Common myeloid progenitor, CD34-positive (primary cell): ENCODE data around the gene SFXN5.

ENCODE experiments used
- CTCF ChIA-PET: fragments of 350-600 bp; sonication (Branson Sonifier 250); formaldehyde crosslinking; loops from one replicate; lab custom pipeline; 2021; ENCODE audit warnings: antibody characterized with exemption; lab: Charles Lee
- POLR2A ChIA-PET: fragments of 350-600 bp; sonication (Branson Sonifier 250); formaldehyde crosslinking; loops from one replicate; lab custom pipeline; 2021; ENCODE audit warnings: antibody characterized with exemption; lab: Charles Lee
- DNase-seq, 3 donors: peaks; one replicate each; pipeline versions ENCODE4 v3.0.0 to v3.0.0-alpha.2; 2013
- H3K27ac ChIP-seq, 2 experiments: 1 replicate in 1 of 2; 2 replicates in 1 of 2; pipeline ENCODE4 v1.7.0; 2013; ENCODE audit warnings: inconsistent platforms in 2 of 2, low read length in 2 of 2, mild to moderate bottlenecking in 2 of 2, low read depth in 1 of 2, moderate library complexity in 1 of 2; ENCODE audit not compliant: severe bottlenecking in 2 of 2, insufficient read depth in 1 of 2, poor library complexity in 1 of 2
- H3K27me3 ChIP-seq, 5 experiments: replicated peaks in 2 of 5; 1 replicate in 3 of 5; 2 replicates in 2 of 5; pipeline versions ENCODE4 v1.6.1 to v1.7.0; 2013; ENCODE audit warnings: low read length in 4 of 5, mild to moderate bottlenecking in 2 of 5, moderate library complexity in 2 of 5, inconsistent platforms in 1 of 5; ENCODE audit not compliant: insufficient read depth in 5 of 5, control insufficient read depth in 4 of 5
- H3K36me3 ChIP-seq, 4 experiments: 1 replicate in 2 of 4; 2 replicates in 2 of 4; pipeline versions ENCODE4 v1.6.1 to v1.7.0; 2013; ENCODE audit warnings: low read length in 3 of 4, control low read depth in 1 of 4, mild to moderate bottlenecking in 1 of 4; ENCODE audit not compliant: control insufficient read depth in 4 of 4, insufficient read depth in 4 of 4
- H3K4me1 ChIP-seq, 4 experiments: 1 replicate in 3 of 4; 2 replicates in 1 of 4; pipeline versions ENCODE4 v1.6.1 to v1.7.1; 2013; ENCODE audit warnings: low read length in 3 of 4, mild to moderate bottlenecking in 3 of 4, control low read depth in 1 of 4, inconsistent platforms in 1 of 4, moderate library complexity in 1 of 4; ENCODE audit not compliant: control insufficient read depth in 4 of 4, insufficient read depth in 4 of 4; ENCODE audit errors: control extremely low read depth in 1 of 4
- H3K4me3 ChIP-seq, 7 experiments: 1 replicate in 4 of 7; 2 replicates in 3 of 7; pipeline versions ENCODE4 v1.5.1 to v1.7.0; 2013; ENCODE audit warnings: mild to moderate bottlenecking in 7 of 7, low read length in 6 of 7, moderate library complexity in 6 of 7, inconsistent platforms in 2 of 7, low read depth in 2 of 7, control low read depth in 1 of 7; ENCODE audit not compliant: insufficient read depth in 4 of 7, control insufficient read depth in 1 of 7; ENCODE audit errors: extremely low read depth in 1 of 7
- H3K9me3 ChIP-seq, 5 experiments: 1 replicate in 4 of 5; 2 replicates in 1 of 5; pipeline versions ENCODE4 v1.6.1 to v1.7.1; 2013; ENCODE audit warnings: low read length in 4 of 5, mild to moderate bottlenecking in 2 of 5, inconsistent platforms in 1 of 5, low read depth in 1 of 5, moderate library complexity in 1 of 5; ENCODE audit not compliant: control insufficient read depth in 4 of 5, insufficient read depth in 2 of 5; ENCODE audit errors: control extremely low read depth in 1 of 5
- WGBS: methylation state at CpG from one replicate; pipeline ENCODE4 v1.1.5; 2013; ENCODE audit not compliant: insufficient coverage; 5-methylcytosine and 5-hydroxymethylcytosine counted together

Gene SFXN5

DNA sequence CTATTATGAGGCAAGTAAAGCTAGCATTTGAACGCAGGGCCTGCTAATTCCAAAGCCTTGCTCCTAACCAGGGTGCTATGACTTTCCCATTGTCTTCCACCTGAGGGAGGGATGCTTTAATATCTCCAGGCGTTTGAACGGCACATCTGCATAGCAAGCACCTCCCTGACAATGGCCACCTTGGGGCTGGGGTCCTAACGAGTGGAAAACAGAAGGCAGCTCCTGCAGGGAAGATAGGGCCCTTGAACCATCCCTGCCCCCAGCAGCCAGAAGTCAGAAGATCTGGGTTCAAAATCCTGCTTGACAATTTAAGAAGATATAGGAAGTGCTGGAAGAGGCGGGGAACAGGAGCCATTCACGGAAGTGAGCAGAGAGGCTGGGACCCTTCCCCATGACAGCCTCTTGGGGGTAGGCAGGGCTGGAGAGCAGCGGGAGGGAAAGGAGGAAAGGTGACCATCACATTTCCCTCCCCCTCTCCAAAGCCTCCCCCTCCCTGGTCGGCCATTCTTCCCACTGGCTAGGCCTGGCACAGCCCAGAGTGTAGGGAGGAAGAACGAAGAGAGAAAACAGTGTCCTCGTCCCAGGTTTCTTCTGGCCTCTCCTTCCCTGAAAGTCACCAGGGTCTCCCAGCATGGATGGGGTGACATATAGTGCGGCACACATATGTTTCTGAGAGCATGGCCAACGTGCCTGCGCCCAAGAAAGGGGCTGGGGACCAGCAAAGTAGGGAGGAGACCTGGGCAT, 80.6 kb downstream of the SFXN5 start:
- Histone ChIP-seq H3K4me1 (no peaks in the 10 kb centered on the region), H3K9me3 (no peaks in the 10 kb centered on the region), H3K27ac (no peak overlapping the region), H3K27me3 (no peaks in the 10 kb centered on the region), H3K4me3 (no peak overlapping the region), H3K36me3 (peaks cover 0 to 9% (median 5%) of the 10 kb centered on the region in 4 experiments)
- 98% methylated on average over 9 of the region's 13 CpGs for WGBS
- ChIA-PET CTCF (interaction anchor here (1.1 to 3.2 kb wide), 5 partner anchors 14 to 219 kb away, joined by 4 to 20 read pairs (median 10); no protein-coding TSS in a partner anchor), POLR2A (no interaction called here)
- no peak for DNase-seq

DNA sequence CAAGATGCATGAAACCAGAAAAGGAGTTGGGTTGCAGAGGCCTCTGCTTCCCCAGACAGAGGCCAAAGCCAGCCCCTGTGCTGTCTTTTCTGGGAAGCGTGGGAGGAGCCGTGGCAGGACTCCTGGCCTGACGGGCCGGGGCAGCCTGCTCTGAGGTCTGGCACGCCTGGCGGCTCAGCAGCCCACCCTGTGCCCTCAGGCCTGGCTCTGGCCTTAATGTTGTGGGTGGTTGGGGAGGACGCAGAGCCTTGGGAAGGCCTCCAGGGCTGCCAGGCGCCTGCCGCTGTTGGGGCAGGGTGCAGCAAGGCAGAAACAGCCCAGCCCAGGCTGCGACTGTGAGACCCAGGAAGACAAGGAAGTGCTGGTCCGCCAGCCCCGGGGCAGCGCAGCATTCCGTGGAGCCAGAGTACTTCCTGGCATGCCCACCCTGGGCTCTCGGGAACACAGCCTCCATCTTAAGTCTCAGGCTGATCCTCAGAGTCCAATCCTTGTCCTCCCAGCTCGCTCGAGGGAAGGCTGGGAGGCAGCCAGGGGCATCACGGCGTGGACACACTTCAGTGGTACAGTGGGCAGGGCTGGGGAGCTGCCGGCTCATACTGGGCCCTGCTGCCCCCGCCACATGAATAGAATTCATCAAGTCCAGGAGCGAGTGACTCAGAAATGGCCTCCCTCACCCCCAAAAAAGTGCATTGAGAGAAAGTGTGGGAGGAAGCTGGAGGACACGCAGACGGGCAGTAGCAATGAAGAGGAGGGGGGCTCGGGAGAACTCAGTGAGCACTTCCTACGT, 81.5 kb downstream of the SFXN5 start:
- ChIA-PET CTCF (no interaction called here), POLR2A (no interaction called here)
- H3K36me3 ChIP-seq: peaks cover 0 to 9% (median 5%) of the 10 kb centered on the region in 4 experiments

DNA sequence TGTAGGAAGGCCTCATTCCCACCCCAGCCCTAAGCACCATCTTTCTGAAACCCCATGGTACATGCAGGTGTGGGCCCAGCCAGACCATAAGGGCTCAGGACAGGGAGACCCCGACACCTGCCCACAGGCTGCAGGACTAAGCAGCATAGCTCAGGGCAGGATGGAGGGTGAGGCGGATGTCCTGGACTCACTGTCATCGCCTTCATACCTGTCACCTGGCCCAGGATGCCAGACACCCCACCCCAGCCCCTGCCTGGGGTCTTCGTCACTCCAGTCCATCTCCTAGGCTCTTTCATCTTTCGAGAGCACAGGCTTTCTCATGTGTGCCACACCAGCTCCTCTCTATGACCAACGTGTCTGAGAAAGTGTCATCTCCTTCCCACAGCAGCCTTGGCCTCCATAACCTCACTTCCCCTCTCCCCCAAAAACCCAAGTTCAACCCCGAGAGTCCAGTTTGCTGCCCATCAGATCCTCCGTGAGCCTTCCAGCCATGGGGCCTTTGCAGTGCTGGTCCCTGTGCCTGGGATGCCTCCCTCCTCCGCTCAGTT, 82.7 kb downstream of the SFXN5 start:
- no peak for DNase-seq

More for the DNA sequence above, 81.5 kb downstream of the SFXN5 start:
- H3K27me3 ChIP-seq: no peaks in the 10 kb centered on the region
- DNase-seq: no peak
- no peak overlapping the region for H3K4me3 ChIP-seq
- H3K27ac ChIP-seq: no peak overlapping the region
- no peaks in the 10 kb centered on the region for H3K4me1 ChIP-seq
- 96% methylated on average over 22 of the region's 26 CpGs for WGBS
- H3K9me3 ChIP-seq: no peaks in the 10 kb centered on the region

DNA sequence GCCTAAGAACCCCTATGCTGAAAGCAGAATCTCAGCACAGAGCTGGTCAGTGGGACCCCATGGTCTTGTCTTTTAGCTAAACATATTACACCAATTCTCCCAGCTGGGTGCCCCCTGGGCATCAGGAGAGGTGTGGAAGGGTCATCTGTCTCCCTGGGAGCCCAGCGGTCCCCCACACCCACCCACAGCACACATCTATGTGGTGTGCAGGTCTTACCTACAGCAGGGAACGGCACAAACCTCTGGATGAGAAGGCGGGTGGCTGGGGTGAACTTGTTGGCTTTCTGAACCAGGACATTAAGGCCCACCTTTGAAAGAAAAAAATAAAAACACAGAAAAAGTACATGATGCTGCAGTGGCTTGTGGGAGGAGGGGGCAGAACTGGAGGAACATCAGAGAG, 83.5 kb downstream of the SFXN5 start:
- Histone ChIP-seq H3K4me1 (no peaks in the 10 kb centered on the region), H3K27me3 (no peaks in the 10 kb centered on the region), H3K9me3 (no peaks in the 10 kb centered on the region), H3K4me3 (no peak overlapping the region), H3K36me3 (peaks cover 0 to 16% (median 7%) of the 10 kb centered on the region in 4 experiments), H3K27ac (no peak overlapping the region)
- WGBS: 100% methylated on average over 2 of the region's 3 CpGs
- DNase-seq: no peak
- ChIA-PET CTCF (interaction anchor here (1.4 to 2.0 kb wide), 4 partner anchors 8 to 14 kb away, joined by 3 to 7 read pairs (median 4); no protein-coding TSS in a partner anchor), POLR2A (no interaction called here)

More for the DNA sequence above, 82.7 kb downstream of the SFXN5 start:
- peaks cover 0 to 10% (median 7%) of the 10 kb centered on the region in 4 experiments for H3K36me3 ChIP-seq
- H3K9me3 ChIP-seq: no peaks in the 10 kb centered on the region
- WGBS: 98% methylated on average over 8 of the region's 9 CpGs
- ChIA-PET POLR2A (no interaction called here), CTCF (interaction anchor here (1.4 kb wide), 1 partner anchor 10 kb away, joined by 4 read pairs; no protein-coding TSS in a partner anchor)
- H3K27ac ChIP-seq: no peak overlapping the region
- no peaks in the 10 kb centered on the region for H3K4me1 ChIP-seq
- H3K27me3 ChIP-seq: no peaks in the 10 kb centered on the region
- no peak overlapping the region for H3K4me3 ChIP-seq

DNA sequence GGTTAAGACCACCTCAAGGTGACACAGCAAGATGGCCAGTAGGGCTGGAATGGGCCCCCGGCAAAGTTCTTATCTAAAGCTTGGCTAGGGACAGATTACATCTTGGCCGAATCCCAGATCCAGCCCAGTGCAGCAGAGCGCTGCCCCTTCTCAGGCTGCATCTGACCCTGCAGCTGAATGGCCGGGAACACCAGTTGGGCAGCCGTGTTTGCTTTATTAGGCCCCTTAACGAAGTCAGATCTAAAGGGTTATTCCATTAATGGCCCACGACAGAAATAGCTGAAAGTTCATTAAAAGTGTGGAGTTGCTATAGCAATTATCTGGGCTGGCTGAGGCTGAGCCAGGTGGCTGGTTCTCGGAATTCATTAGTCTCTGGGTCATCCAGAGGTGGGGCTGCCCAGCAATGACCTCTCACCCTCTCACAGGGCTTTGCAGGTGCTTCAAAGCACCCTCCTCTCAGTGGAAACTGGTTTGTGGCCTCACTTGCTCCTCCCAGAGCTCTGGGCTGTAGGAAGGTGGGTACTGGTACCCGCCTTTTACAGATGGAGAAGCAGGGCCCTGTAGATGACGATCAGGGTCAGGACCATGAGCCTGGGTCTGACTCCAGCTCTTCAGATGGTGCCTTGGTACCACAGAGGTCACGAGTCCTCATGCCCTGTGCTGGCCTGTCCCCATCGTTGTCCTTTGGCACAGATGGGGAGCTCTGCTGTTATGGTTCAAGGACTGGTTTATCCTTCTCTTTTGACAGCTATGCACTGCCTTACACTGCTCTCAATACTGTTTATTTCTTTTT, 85.4 kb downstream of the SFXN5 start:
- no peaks in the 10 kb centered on the region for H3K9me3 ChIP-seq
- peaks cover 4 to 19% (median 7%) of the 10 kb centered on the region in 4 experiments for H3K36me3 ChIP-seq
- no peaks in the 10 kb centered on the region for H3K27me3 ChIP-seq
- no peak for DNase-seq
- CTCF ChIA-PET: interaction anchor here (0.9 to 2.0 kb wide), 6 partner anchors 10 to 178 kb away, joined by 3 to 7 read pairs (median 4); no protein-coding TSS in a partner anchor
- no peak overlapping the region for H3K27ac ChIP-seq
- WGBS: over 99% methylated on average over 12 of the region's 12 CpGs
- H3K4me3 ChIP-seq: no peak overlapping the region
- POLR2A ChIA-PET: no interaction called here
- no peaks in the 10 kb centered on the region for H3K4me1 ChIP-seq

DNA sequence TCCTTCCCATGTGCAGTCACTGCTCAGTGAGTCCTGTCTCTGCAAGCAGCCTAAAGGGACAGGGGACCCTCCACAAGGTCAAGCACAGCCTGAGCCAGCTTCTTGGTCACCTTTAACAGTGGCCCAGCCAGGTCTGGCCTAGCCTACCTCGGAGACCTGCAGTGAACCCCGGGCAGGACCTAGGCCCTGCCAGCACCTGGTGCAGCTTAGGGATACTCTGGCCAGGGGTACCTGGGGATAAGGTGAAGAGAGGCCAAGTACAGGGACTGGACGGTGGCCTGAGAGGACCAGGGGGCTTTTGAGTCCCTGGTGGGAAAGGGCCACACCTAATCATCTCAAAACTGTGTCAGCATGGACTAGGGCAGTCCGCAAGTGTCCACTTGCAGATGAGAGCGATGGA, 86.4 kb downstream of the SFXN5 start:
- ChIA-PET POLR2A (no interaction called here), CTCF (interaction anchor here (2.9 kb wide), 1 partner anchor 11 kb away, joined by 15 read pairs; no protein-coding TSS in a partner anchor)
- Histone ChIP-seq H3K4me3 (no peak overlapping the region), H3K27ac (no peak overlapping the region), H3K9me3 (no peaks in the 10 kb centered on the region), H3K4me1 (peaks cover 0 to 7% (median 2%) of the 10 kb centered on the region in 4 experiments), H3K27me3 (no peaks in the 10 kb centered on the region), H3K36me3 (peaks cover 4 to 19% (median 7%) of the 10 kb centered on the region in 4 experiments)
- 96% methylated on average over 4 of the region's 5 CpGs for WGBS
- no peak for DNase-seq
